SK-N-SH (cell line): ENCODE data around the gene KCNJ15. TPM values are rescaled to one million over a fixed set of nuclear protein-coding genes. Genes with fewer than 3 reads are reported as not detected.

Source experiments
- CTCF ChIA-PET: fragments of 300-600, 350-600 bp; formaldehyde crosslinking; extraction: SDS; loops from one replicate; lab custom pipeline; 2021; lab: Yijun Ruan, JAX
- POLR2A ChIA-PET: fragments of 350-600 bp; sonication (Branson Sonifier 250); formaldehyde crosslinking; extraction: SDS; loops from one replicate; lab custom pipeline; 2020; ENCODE audit warnings: antibody characterized with exemption, inconsistent platforms; lab: Yijun Ruan, JAX
- DNase-seq: peaks from one replicate; pipeline ENCODE4 v3.0.0; 2012
- H2AFZ ChIP-seq: fragments of 200-600 bp; sonication (generic); 2 replicates; pipeline ENCODE4 v1.8.1; 2016; ENCODE audit warnings: antibody characterized with exemption, mild to moderate bottlenecking, low read depth
- H3F3A ChIP-seq: fragments of 200-600 bp; sonication (generic); replicated peaks from 2 replicates; pipeline ENCODE3; 2016; ENCODE audit warnings: antibody characterized with exemption, mild to moderate bottlenecking; ENCODE audit not compliant: insufficient read depth
- H3K27ac ChIP-seq, 2 experiments: fragments of 200-500 bp in 1 of 2; fragments of 200-600 bp in 1 of 2; sonication (Bioruptor generic) in 1 of 2; sonication (generic), shearing (Covaris generic) in 1 of 2; 2 replicates each; pipeline versions ENCODE4 v1.5.1 to v1.6.1; 2014 to 2016; ENCODE audit warnings: low read depth in 2 of 2, inconsistent platforms in 1 of 2, low read length in 1 of 2, mild to moderate bottlenecking in 1 of 2, mixed read lengths in 1 of 2
- H3K27me3 ChIP-seq: fragments of 200-600 bp; sonication (generic), shearing (Covaris generic); 2 replicates; pipeline ENCODE4 v1.6.1; 2016; ENCODE audit warnings: mixed run types; ENCODE audit not compliant: insufficient read depth
- H3K36me3 ChIP-seq, 2 experiments: fragments of 200-500 bp in 1 of 2; fragments of 200-600 bp in 1 of 2; sonication (Bioruptor generic) in 1 of 2; sonication (generic) in 1 of 2; replicated peaks in 1 of 2; 2 replicates each; pipeline versions ENCODE3 to v1.5.1; 2014 to 2016; ENCODE audit warnings: low read length in 1 of 2, mild to moderate bottlenecking in 1 of 2; ENCODE audit not compliant: insufficient read depth in 2 of 2, control insufficient read depth in 1 of 2
- H3K4me1 ChIP-seq, 2 experiments: fragments of 200-500 bp in 1 of 2; fragments of 200-600 bp in 1 of 2; sonication (Bioruptor generic) in 1 of 2; sonication (generic), shearing (Covaris generic) in 1 of 2; 2 replicates each; pipeline versions ENCODE4 v1.5.1 to v1.6.1; 2014 to 2016; ENCODE audit warnings: low read depth in 1 of 2, low read length in 1 of 2, mixed run types in 1 of 2; ENCODE audit not compliant: insufficient read depth in 2 of 2, control insufficient read depth in 1 of 2
- H3K4me2 ChIP-seq: fragments of 200-600 bp; sonication (generic), shearing (Covaris generic); 2 replicates; pipeline ENCODE4 v1.6.1; 2017; ENCODE audit warnings: mixed run types
- H3K4me3 ChIP-seq, 2 experiments: fragments of 200-500 bp in 1 of 2; fragments of 200-600 bp in 1 of 2; sonication (Bioruptor generic) in 1 of 2; sonication (generic), shearing (Covaris generic) in 1 of 2; 2 replicates each; pipeline versions ENCODE4 v1.5.1 to v1.8.1; 2014 to 2016; ENCODE audit warnings: low read depth in 2 of 2, inconsistent platforms in 1 of 2, low read length in 1 of 2, mild to moderate bottlenecking in 1 of 2, mixed read lengths in 1 of 2, moderate library complexity in 1 of 2
- H3K79me2 ChIP-seq: fragments of 200-600 bp; sonication (generic); 2 replicates; pipeline ENCODE4 v1.8.1; 2017; ENCODE audit warnings: mild to moderate bottlenecking; ENCODE audit not compliant: insufficient read depth
- H3K9ac ChIP-seq: fragments of 200-600 bp; sonication (generic); 2 replicates; pipeline ENCODE4 v1.6.1; 2017; ENCODE audit warnings: mixed run types
- H3K9me2 ChIP-seq: fragments of 200-600 bp; sonication (generic); 2 replicates; pipeline ENCODE4 v1.6.1; 2017; ENCODE audit warnings: mixed run types
- H3K9me3 ChIP-seq: fragments of 200-600 bp; sonication (generic); 2 replicates; pipeline ENCODE4 v1.6.1; 2017; ENCODE audit warnings: mixed run types, mild to moderate bottlenecking, moderate library complexity
- H4K20me1 ChIP-seq: fragments of 200-600 bp; sonication (generic); 2 replicates; pipeline ENCODE4 v1.6.1; 2017; ENCODE audit warnings: mild to moderate bottlenecking, mixed run types; ENCODE audit not compliant: insufficient read depth
- CHD2 ChIP-seq: fragments of 150-350 bp; IDR thresholded peaks from 2 replicates; pipeline ENCODE4 v1.6.1; 2018; ENCODE audit warnings: low read length; ENCODE audit not compliant: partially characterized antibody
- ELF1 ChIP-seq: IDR thresholded peaks from 2 replicates; pipeline ENCODE4 v1.4.0; 2012
- EP300 ChIP-seq, 2 experiments: IDR thresholded peaks; 2 replicates each; pipeline versions ENCODE4 v1.4.0 to v1.6.1; 2012; ENCODE audit warnings: borderline replicate concordance in 1 of 2, low read depth in 1 of 2, low read length in 1 of 2
- EZH2phosphoT487 ChIP-seq: fragments of 200-600 bp; sonication (generic); IDR thresholded peaks from 2 replicates; pipeline ENCODE4 v1.6.1; 2017; ENCODE audit warnings: low read depth, mixed run types, mild to moderate bottlenecking, antibody characterized with exemption, moderate library complexity, borderline replicate concordance
- FOXJ3 ChIP-seq: sonication (generic); formaldehyde crosslinking; IDR thresholded peaks from 2 replicates; pipeline ENCODE4 v1.5.1; 2020; ENCODE audit warnings: mild to moderate bottlenecking, missing genetic modification reagents
- FOXM1 ChIP-seq: IDR thresholded peaks from 2 replicates; pipeline ENCODE4 v1.4.0; 2012; ENCODE audit warnings: low read depth, mild to moderate bottlenecking
- GATA2 ChIP-seq: sonication (generic); formaldehyde crosslinking; IDR thresholded peaks from 2 replicates; pipeline ENCODE4 v1.5.0; 2020; ENCODE audit warnings: mild to moderate bottlenecking, missing genetic modification reagents
- MEF2A ChIP-seq: IDR thresholded peaks from 2 replicates; pipeline ENCODE4 v1.4.0; 2012; ENCODE audit warnings: low read depth, borderline replicate concordance
- MXI1 ChIP-seq: IDR thresholded peaks from 2 replicates; pipeline ENCODE4 v1.6.1; 2012; ENCODE audit warnings: mild to moderate bottlenecking, low read depth, low read length, improper control_type of control experiment
- NFIC ChIP-seq: IDR thresholded peaks from 2 replicates; pipeline ENCODE4 v1.4.0; 2012; ENCODE audit warnings: borderline replicate concordance
- PBX3 ChIP-seq: IDR thresholded peaks from 2 replicates; pipeline ENCODE4; 2012
- POLR2AphosphoS5 ChIP-seq: IDR thresholded peaks from 2 replicates; pipeline ENCODE4 v1.6.1; 2012; ENCODE audit warnings: low read depth, low read length
- RCOR1 ChIP-seq: fragments of 150-350 bp; IDR thresholded peaks from 2 replicates; pipeline ENCODE4 v1.6.1; 2017; ENCODE audit warnings: antibody characterized with exemption, low read length
- RXRA ChIP-seq: IDR thresholded peaks from 2 replicates; pipeline ENCODE4 v1.4.0; 2012; ENCODE audit warnings: low read depth, mild to moderate bottlenecking, borderline replicate concordance
- SIN3A ChIP-seq: IDR thresholded peaks from 2 replicates; pipeline ENCODE4 v1.6.1; 2012; ENCODE audit warnings: low read depth, mild to moderate bottlenecking, low read length, moderate library complexity, borderline replicate concordance
- TAF1 ChIP-seq: IDR thresholded peaks from 2 replicates; pipeline ENCODE4 v1.6.1; 2012; ENCODE audit warnings: low read depth, mild to moderate bottlenecking, low read length, moderate library complexity, borderline replicate concordance
- TCF12 ChIP-seq: IDR thresholded peaks from 2 replicates; pipeline ENCODE4 v1.4.0; 2012
- ZBTB33 ChIP-seq: IDR thresholded peaks from 2 replicates; pipeline ENCODE4 v1.4.0; 2012; ENCODE audit warnings: low read depth, borderline replicate concordance
- WGBS: methylation state at CpG from one replicate; pipeline ENCODE4 v1.1.6; 2017; ENCODE audit warnings: low lambda C conversion rate; 5-methylcytosine and 5-hydroxymethylcytosine counted together
- polyA plus RNA-seq, 3 experiments: library from polyadenylated mRNA; depleted of rRNA; stranded (reverse); fragments of >200 nt; gene quantifications; 2 replicates each; pipeline ENCODE4 v1.2.3, GENCODE V29; 2012
- TF ChIP-seq, protein P1 (sequence below): fragments of 150-350 bp; IDR thresholded peaks from 2 replicates; pipeline ENCODE4 v1.6.1; 2016; ENCODE audit warnings: mild to moderate bottlenecking, low read depth, low read length

Gene KCNJ15
- polyA plus RNA-seq, 1 of the 3 experiments (the other 2 are of a cell fraction): 0.03 TPM

GRCh38 chr21:38293113-38293512 lies 36.3 kb downstream of the KCNJ15 start:
- Histone ChIP-seq H2AFZ (no peak overlapping the region), H3K9me3 (no peaks in the 10 kb centered on the region), H3K79me2 (no peaks in the 10 kb centered on the region), H3K9me2 (no peaks in the 10 kb centered on the region), H4K20me1 (no peaks in the 10 kb centered on the region), H3F3A (no peaks in the 10 kb centered on the region), H3K27ac (no peak overlapping the region), H3K27me3 (no peaks in the 10 kb centered on the region), H3K36me3 (no peaks in the 10 kb centered on the region), H3K4me1 (peaks cover 0 to 3% of the 10 kb centered on the region in 2 experiments; a peak in 1 of 4 replicates), H3K4me2 (no peak overlapping the region), H3K9ac (no peak overlapping the region), H3K4me3 (no peak overlapping the region)
- CTCF ChIA-PET: interaction anchor here (1.0 kb wide), 1 partner anchor 19 kb away, joined by 3 read pairs; no protein-coding TSS in a partner anchor
- 93% methylated on average over 5 of the region's 5 CpGs for WGBS
- POLR2A ChIA-PET: no interaction called here
- TF ChIP-seq EZH2phosphoT487 (no peak), TCF12 (no peak), POLR2AphosphoS5 (no peak), FOXJ3 (CRISPR knock-in tag) (no peak), EP300 (IDR thresholded peaks at IDR 0.05; ENCODE audit: borderline replicate concordance in 1 of 2, low read depth in 1 of 2, low read length in 1 of 2) (no peak), SIN3A (no peak), FOXM1 (no peak)
- TF ChIP-seq, protein P1, sequence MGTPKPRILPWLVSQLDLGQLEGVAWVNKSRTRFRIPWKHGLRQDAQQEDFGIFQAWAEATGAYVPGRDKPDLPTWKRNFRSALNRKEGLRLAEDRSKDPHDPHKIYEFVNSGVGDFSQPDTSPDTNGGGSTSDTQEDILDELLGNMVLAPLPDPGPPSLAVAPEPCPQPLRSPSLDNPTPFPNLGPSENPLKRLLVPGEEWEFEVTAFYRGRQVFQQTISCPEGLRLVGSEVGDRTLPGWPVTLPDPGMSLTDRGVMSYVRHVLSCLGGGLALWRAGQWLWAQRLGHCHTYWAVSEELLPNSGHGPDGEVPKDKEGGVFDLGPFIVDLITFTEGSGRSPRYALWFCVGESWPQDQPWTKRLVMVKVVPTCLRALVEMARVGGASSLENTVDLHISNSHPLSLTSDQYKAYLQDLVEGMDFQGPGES: no peak
- DNase-seq: no peak

DNA sequence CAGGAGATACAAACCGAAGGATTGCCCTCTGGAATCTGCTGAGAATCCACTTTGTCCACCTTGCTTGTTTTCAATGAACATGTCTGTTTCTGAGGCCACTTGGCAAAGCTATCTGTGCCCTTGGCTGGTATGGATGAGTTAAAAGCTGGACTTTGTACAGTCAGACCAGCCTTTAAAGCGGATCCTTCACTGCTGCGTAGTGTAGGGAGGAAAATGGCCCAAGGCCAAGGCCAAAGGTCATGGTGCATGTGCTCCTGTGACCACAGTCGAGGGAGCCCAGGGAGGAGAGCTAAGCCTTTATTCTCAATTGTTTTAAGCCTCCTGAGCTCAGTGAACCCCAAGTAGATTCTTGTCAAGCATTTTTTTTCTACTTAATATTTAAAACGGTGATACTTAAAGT lies 37.0 kb downstream of the KCNJ15 start:
- H3K9ac ChIP-seq: no peak overlapping the region
- H3F3A ChIP-seq: no peaks in the 10 kb centered on the region
- no peaks in the 10 kb centered on the region for H3K27me3 ChIP-seq
- no peak overlapping the region for H3K4me3 ChIP-seq
- no peak overlapping the region for H3K4me2 ChIP-seq
- ChIA-PET POLR2A (no interaction called here), CTCF (interaction anchor here (1.0 kb wide), 1 partner anchor 18 kb away, joined by 3 read pairs; no protein-coding TSS in a partner anchor)
- peaks cover 0 to 3% of the 10 kb centered on the region in 2 experiments; a peak in 1 of 4 replicates for H3K4me1 ChIP-seq
- no peaks in the 10 kb centered on the region for H3K36me3 ChIP-seq
- no peaks in the 10 kb centered on the region for H3K9me2 ChIP-seq
- H3K27ac ChIP-seq: no peak overlapping the region
- no peaks in the 10 kb centered on the region for H3K79me2 ChIP-seq
- no peaks in the 10 kb centered on the region for H4K20me1 ChIP-seq
- DNase-seq: no peak
- H3K9me3 ChIP-seq: no peaks in the 10 kb centered on the region
- TF ChIP-seq RCOR1 (no peak), PBX3 (no peak), MXI1 (no peak), ELF1 (no peak), TAF1 (no peak), GATA2 (CRISPR knock-in tag) (no peak), RXRA (no peak), EZH2phosphoT487 (no peak), NFIC (no peak), ZBTB33 (no peak), MEF2A (no peak), TCF12 (no peak), POLR2AphosphoS5 (no peak), CHD2 (no peak)
- WGBS: 50% methylated on average over 5 of the region's 5 CpGs
- no peak overlapping the region for H2AFZ ChIP-seq
